Measurements from ENCODE around the gene REEP2. TPM values are rescaled to one million over a fixed set of nuclear protein-coding genes. Genes with fewer than 3 reads are reported as not detected.

The REEP2 gene
- total RNA-seq, 1 experiment from 2014 or later: 49.0 TPM

DNA sequence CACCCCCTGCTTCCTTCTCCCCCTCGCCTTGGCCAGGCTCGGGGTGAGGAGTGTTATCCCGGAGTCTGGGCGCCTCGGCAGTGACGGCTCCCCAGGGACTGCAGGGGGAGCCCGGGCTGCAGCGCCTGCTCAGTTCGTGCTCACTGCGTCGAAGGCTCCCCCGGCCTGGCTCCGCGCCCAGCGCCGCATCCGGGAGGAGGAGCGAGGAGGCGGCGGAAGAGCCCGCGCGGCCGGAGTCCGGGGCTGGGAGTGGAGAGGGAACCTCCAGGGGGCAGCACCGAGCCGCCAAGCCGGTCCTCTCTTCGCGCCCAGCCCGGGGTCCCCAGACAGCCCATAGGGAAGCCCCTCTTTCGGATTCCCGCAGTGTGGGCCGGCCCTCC lies 25.1 kb downstream of the REEP2 start:
- Mint-ChIP-seq H3K27ac (peak overlapping the region in 2 of 3 experiments; percentile 86 to 94; a peak in 4 of 7 replicates), H3K36me3 (ENCODE audit: insufficient read depth in 1 of 3, low read depth in 3 of 3) (peaks cover 18 to 26% (median 26%) of the 10 kb centered on the region in 3 experiments), H3K27me3 (ENCODE audit: low read depth) (peaks cover 19% of the 10 kb centered on the region), H3K4me1 (peaks cover 29 to 33% of the 10 kb centered on the region in 2 experiments), H3K4me3 (peak overlapping the region; percentile 86), H3K9me3 (peaks cover 0 to 11% of the 10 kb centered on the region in 2 experiments; a peak in 3 of 5 replicates)
- H3K9ac ChIP-seq (ENCODE audit: extremely low read depth, insufficient read length, low read length): peak overlapping the region; percentile 64
- H4K20me1 ChIP-seq (ENCODE audit: control insufficient read depth, insufficient read depth, insufficient read length): no peaks in the 10 kb centered on the region
- H2BK20ac ChIP-seq (ENCODE audit: low read depth, low read length, poor library complexity, severe bottlenecking): no peak overlapping the region
- H3K56ac ChIP-seq (ENCODE audit: insufficient read length, low read depth, low read length): no peak overlapping the region
- peak overlapping the region; percentile 61 for H3K18ac ChIP-seq (ENCODE audit: insufficient read length, low read depth, low read length)
- no peak overlapping the region for H2AK5ac ChIP-seq (ENCODE audit: insufficient read length, low read length)
- TF ChIP-seq, protein P1, sequence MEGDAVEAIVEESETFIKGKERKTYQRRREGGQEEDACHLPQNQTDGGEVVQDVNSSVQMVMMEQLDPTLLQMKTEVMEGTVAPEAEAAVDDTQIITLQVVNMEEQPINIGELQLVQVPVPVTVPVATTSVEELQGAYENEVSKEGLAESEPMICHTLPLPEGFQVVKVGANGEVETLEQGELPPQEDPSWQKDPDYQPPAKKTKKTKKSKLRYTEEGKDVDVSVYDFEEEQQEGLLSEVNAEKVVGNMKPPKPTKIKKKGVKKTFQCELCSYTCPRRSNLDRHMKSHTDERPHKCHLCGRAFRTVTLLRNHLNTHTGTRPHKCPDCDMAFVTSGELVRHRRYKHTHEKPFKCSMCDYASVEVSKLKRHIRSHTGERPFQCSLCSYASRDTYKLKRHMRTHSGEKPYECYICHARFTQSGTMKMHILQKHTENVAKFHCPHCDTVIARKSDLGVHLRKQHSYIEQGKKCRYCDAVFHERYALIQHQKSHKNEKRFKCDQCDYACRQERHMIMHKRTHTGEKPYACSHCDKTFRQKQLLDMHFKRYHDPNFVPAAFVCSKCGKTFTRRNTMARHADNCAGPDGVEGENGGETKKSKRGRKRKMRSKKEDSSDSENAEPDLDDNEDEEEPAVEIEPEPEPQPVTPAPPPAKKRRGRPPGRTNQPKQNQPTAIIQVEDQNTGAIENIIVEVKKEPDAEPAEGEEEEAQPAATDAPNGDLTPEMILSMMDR (conservative IDR thresholded peaks at IDR 0.05): peak; percentile 97
- H2BK12ac ChIP-seq (ENCODE audit: insufficient read length, low read depth, low read length): no peak overlapping the region
- peak; percentile 92 for DNase-seq
- H2AFZ ChIP-seq (ENCODE audit: low read length): no peak overlapping the region
- H3T11ph ChIP-seq (ENCODE audit: low read length): no peak overlapping the region
- H2BK120ac ChIP-seq (ENCODE audit: low read depth, low read length, poor library complexity, severe bottlenecking): no peak overlapping the region
- H3K27ac ChIP-seq (ENCODE audit: insufficient read length, low read depth, low read length): no peak overlapping the region
- no peak overlapping the region for H4K5ac ChIP-seq (ENCODE audit: insufficient read length, low read depth, low read length)
- H2BK15ac ChIP-seq (ENCODE audit: low read depth, low read length): no peak overlapping the region
- peak overlapping the region; percentile 69; the same call in 1 of the 2 replicates for H3K14ac ChIP-seq (ENCODE audit: insufficient read depth, low read length)
- H3K79me2 ChIP-seq (ENCODE audit: insufficient read depth, low read length): no peaks in the 10 kb centered on the region
- H2BK5ac ChIP-seq (ENCODE audit: insufficient read length, low read length): no peak overlapping the region
- H4K91ac ChIP-seq (ENCODE audit: insufficient read length, low read depth, low read length): no peak overlapping the region
- no peaks in the 10 kb centered on the region for H3K4me1 ChIP-seq (ENCODE audit: insufficient read depth, low read length)
- WGBS (ENCODE audit: extremely low coverage, insufficient read length, low lambda C conversion rate): no CpG with 5 or more reads among the region's 34 CpGs
- H3K9me3 ChIP-seq (ENCODE audit: control insufficient read depth, low read depth, low read length): no peaks in the 10 kb centered on the region
- peak overlapping the region; percentile 67 for H3K4me2 ChIP-seq (ENCODE audit: insufficient read depth, insufficient read length, low read length)
- H3K27me3 ChIP-seq (ENCODE audit: insufficient read depth, low read length): no peaks in the 10 kb centered on the region; the same call in 1 of the 2 replicates
- no peak overlapping the region for H3K23ac ChIP-seq (ENCODE audit: insufficient read length, low read depth, low read length)
- no peak overlapping the region for H4K8ac ChIP-seq (replicated peaks; ENCODE audit: insufficient read length, low read depth, low read length)
- H3K79me1 ChIP-seq (ENCODE audit: insufficient read depth, low read depth, low read length, poor library complexity, severe bottlenecking): no peaks in the 10 kb centered on the region
- no peak overlapping the region; the same call in 1 of the 2 replicates for H3K4ac ChIP-seq (ENCODE audit: low read depth, low read length)
- peaks cover 23% of the 10 kb centered on the region for H3K23me2 ChIP-seq (ENCODE audit: insufficient read length, low read depth, low read length, poor library complexity, severe bottlenecking)

Data from H9 (cell line).